ENCODE measurements around the gene GAK. TPM values are rescaled to one million over a fixed set of nuclear protein-coding genes. Genes with fewer than 3 reads are reported as not detected.
A peak's percentile ranks its signal among the peaks of the same experiment; 100 is the strongest.
"Not testable (repeated sequence)": the region's sequence is repeated elsewhere in the genome, so short reads cannot be mapped to it uniquely, and the experiment has no call there.

Gene GAK
- total and polyA plus RNA-seq, 4 donors = 27.4 to 69.7 (median 47.0) TPM

DNA sequence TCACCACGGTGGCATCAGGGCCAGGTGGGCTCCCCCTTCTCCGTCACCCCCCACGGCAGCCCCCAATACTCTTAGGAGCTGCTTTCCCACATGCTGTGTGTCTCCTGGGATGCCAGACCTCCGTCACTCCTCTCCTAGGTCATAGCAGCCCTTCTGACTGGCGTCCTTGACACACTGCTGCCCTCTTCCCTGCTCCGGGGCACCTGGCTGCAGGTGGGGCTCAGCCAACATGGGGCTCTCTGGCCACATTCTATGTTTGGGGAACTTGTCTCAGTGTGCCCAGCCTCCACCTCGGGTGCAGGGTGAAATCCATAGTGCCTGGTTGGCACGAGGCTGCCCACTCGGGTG lies 14.0 kb upstream of the GAK start (continued):
- TF ChIP-seq, protein P1, sequence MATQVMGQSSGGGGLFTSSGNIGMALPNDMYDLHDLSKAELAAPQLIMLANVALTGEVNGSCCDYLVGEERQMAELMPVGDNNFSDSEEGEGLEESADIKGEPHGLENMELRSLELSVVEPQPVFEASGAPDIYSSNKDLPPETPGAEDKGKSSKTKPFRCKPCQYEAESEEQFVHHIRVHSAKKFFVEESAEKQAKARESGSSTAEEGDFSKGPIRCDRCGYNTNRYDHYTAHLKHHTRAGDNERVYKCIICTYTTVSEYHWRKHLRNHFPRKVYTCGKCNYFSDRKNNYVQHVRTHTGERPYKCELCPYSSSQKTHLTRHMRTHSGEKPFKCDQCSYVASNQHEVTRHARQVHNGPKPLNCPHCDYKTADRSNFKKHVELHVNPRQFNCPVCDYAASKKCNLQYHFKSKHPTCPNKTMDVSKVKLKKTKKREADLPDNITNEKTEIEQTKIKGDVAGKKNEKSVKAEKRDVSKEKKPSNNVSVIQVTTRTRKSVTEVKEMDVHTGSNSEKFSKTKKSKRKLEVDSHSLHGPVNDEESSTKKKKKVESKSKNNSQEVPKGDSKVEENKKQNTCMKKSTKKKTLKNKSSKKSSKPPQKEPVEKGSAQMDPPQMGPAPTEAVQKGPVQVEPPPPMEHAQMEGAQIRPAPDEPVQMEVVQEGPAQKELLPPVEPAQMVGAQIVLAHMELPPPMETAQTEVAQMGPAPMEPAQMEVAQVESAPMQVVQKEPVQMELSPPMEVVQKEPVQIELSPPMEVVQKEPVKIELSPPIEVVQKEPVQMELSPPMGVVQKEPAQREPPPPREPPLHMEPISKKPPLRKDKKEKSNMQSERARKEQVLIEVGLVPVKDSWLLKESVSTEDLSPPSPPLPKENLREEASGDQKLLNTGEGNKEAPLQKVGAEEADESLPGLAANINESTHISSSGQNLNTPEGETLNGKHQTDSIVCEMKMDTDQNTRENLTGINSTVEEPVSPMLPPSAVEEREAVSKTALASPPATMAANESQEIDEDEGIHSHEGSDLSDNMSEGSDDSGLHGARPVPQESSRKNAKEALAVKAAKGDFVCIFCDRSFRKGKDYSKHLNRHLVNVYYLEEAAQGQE (IDR thresholded peaks at IDR 0.05) = no peak
- TF ChIP-seq, protein P2, sequence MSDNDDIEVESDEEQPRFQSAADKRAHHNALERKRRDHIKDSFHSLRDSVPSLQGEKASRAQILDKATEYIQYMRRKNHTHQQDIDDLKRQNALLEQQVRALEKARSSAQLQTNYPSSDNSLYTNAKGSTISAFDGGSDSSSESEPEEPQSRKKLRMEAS (IDR thresholded peaks at IDR 0.05) = no peak
- TF ChIP-seq NR2F2 (IDR thresholded peaks at IDR 0.05) (no peak), SP1 (IDR thresholded peaks at IDR 0.05) (no peak)
- TF ChIP-seq, protein P3, sequence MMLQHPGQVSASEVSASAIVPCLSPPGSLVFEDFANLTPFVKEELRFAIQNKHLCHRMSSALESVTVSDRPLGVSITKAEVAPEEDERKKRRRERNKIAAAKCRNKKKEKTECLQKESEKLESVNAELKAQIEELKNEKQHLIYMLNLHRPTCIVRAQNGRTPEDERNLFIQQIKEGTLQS (IDR thresholded peaks at IDR 0.05) = no peak

DNA sequence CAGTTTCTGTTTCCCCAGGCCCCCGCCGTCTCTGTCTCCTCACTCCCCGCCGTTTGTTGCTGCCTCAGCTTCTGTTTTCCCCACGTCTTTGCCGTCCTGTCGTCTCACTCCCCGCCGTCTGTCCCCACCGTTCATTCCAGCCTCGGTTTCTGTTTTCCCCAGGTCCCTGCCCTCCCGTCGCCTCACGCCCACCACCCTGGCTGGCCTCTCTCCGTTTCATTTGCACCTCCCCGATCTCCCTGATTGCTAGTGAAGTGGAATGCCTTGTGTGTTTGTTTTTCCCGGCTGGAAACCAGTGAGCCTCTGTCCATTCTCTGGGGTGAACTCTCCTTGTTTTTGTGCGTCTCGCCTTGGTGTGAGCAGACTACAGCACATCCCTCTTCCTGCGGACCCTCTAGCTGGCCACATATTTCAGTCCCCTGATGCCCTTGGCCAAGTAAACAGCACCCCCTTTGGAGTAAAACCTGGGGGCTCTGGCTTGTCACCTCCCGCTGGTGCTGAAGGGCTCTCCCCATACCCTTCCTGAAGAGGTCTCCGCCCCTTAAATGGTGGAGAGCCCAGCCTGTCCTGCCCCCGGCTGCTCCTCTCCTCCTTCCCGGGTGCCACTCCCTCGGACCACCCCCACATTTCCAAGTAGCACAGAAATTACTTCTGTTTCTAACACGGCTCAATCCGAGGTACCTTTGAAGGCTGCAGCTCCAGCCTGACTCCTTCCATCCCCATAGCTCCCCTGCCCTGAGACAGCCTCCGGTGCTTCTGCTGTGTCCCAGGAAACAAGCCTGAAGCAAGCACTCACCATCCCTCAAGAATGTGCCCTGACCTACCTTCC lies 13.4 kb upstream of the GAK start:
- WGBS = 74% methylated on average over 28 of the region's 28 CpGs
- Histone ChIP-seq H3K4me3 (ENCODE audit: low read depth in 1 of 3, low read length in 3 of 3) (no peak overlapping the region), H3K9ac (ENCODE audit: low read depth in 1 of 2, low read length in 2 of 2) (no peak overlapping the region), H3K9me3 (ENCODE audit: control insufficient read depth in 4 of 4, low read length in 3 of 4) (no peaks in the 10 kb centered on the region), H3K36me3 (ENCODE audit: control insufficient read depth in 4 of 4, insufficient read depth in 3 of 4, low read depth in 1 of 4, low read length in 3 of 4) (no peaks in the 10 kb centered on the region), H3K27ac (ENCODE audit: low read depth in 1 of 2, low read length in 2 of 2) (no peak overlapping the region), H3K27me3 (ENCODE audit: control insufficient read depth in 4 of 4, insufficient read depth in 4 of 4, low read length in 3 of 4) (no peaks in the 10 kb centered on the region), H3K4me1 (ENCODE audit: control insufficient read depth in 4 of 4, insufficient read depth in 4 of 4, low read length in 3 of 4) (peaks cover 0 to 3% (median 0%) of the 10 kb centered on the region in 4 donors)
- DNase-seq (ENCODE audit: low spot score) = no peak
- TF ChIP-seq EGR1 (IDR thresholded peaks at IDR 0.05; ENCODE audit: low read depth in 2 of 2) (no peak), TAF1 (conservative IDR thresholded peaks at IDR 0.05) (no peak)

DNA sequence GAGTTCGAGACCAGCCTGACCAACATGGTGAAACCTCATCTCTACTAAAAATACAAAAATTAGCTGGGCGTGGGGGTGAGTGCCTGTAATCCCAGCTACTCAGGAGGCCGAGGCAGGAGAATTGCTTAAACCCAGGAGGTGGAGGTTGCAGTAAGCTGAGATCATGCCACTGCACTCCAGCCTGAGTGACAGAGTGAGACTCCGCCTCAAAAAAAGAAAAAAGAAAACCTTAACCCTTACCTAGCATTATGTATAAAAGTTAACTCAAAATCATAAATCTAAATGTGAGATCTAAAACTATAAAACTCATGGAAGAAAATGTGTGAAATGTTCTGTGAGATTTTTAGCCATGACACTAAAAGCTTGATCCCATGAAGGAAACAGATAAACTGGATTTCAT lies 7.4 kb upstream of the GAK start:
- not testable (repeated sequence) for DNase-seq (ENCODE audit: low spot score); H3K4me3 ChIP-seq (ENCODE audit: low read depth in 1 of 3, low read length in 3 of 3); H3K4me1 ChIP-seq (ENCODE audit: control insufficient read depth in 4 of 4, insufficient read depth in 4 of 4, low read length in 3 of 4); H3K27ac ChIP-seq (ENCODE audit: low read depth in 1 of 2, low read length in 2 of 2); H3K36me3 ChIP-seq (ENCODE audit: control insufficient read depth in 4 of 4, insufficient read depth in 3 of 4, low read depth in 1 of 4, low read length in 3 of 4); H3K27me3 ChIP-seq (ENCODE audit: control insufficient read depth in 4 of 4, insufficient read depth in 4 of 4, low read length in 3 of 4); H3K9me3 ChIP-seq (ENCODE audit: control insufficient read depth in 4 of 4, low read length in 3 of 4); H3K9ac ChIP-seq (ENCODE audit: low read depth in 1 of 2, low read length in 2 of 2)
- WGBS = 85% methylated on average over 4 of the region's 4 CpGs

DNA sequence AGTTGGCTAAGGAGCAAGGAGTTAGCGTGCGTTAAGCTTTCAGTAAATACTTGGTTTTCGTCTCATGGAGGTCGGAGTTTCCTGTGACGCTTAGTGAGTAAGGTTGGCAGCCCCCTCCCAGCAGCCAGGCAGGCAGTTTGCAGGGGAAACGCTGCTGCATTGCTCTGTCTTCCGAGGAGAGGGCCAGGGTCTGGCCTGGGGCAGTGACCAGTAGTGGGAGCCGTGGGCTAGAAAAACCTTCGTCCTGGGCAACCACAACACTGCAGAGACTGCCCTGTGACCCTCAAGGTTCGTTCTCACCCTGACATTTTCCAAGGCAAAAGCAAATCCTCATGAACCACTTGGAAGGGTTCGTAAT lies 576 bp upstream of the GAK start:
- no peaks in the 10 kb centered on the region for H3K9me3 ChIP-seq (ENCODE audit: control insufficient read depth in 4 of 4, low read length in 3 of 4)
- H3K27ac ChIP-seq (ENCODE audit: low read depth in 1 of 2, low read length in 2 of 2) = peak overlapping the region; percentile 55 to 89
- H3K4me1 ChIP-seq (ENCODE audit: control insufficient read depth in 4 of 4, insufficient read depth in 4 of 4, low read length in 3 of 4) = peaks cover 5 to 37% (median 31%) of the 10 kb centered on the region in 4 donors
- peak overlapping the region; percentile 44 to 83 for H3K9ac ChIP-seq (ENCODE audit: low read depth in 1 of 2, low read length in 2 of 2)
- TF ChIP-seq JUND (IDR thresholded peaks at IDR 0.05) (no peak), RAD21 (IDR thresholded peaks at IDR 0.05) (no peak), YY1 (IDR thresholded peaks at IDR 0.05) (no peak), NR2F2 (IDR thresholded peaks at IDR 0.05) (no peak), GABPA (IDR thresholded peaks at IDR 0.05 in 1 of 2, conservative IDR thresholded peaks at IDR 0.05 in 1 of 2) (no peak), HNF4A (conservative IDR thresholded peaks at IDR 0.05) (no peak), SP1 (IDR thresholded peaks at IDR 0.05) (no peak), FOXA2 (IDR thresholded peaks at IDR 0.05) (no peak)
- TF ChIP-seq, protein P3 (IDR thresholded peaks at IDR 0.05) = no peak
- TF ChIP-seq, protein P4, sequence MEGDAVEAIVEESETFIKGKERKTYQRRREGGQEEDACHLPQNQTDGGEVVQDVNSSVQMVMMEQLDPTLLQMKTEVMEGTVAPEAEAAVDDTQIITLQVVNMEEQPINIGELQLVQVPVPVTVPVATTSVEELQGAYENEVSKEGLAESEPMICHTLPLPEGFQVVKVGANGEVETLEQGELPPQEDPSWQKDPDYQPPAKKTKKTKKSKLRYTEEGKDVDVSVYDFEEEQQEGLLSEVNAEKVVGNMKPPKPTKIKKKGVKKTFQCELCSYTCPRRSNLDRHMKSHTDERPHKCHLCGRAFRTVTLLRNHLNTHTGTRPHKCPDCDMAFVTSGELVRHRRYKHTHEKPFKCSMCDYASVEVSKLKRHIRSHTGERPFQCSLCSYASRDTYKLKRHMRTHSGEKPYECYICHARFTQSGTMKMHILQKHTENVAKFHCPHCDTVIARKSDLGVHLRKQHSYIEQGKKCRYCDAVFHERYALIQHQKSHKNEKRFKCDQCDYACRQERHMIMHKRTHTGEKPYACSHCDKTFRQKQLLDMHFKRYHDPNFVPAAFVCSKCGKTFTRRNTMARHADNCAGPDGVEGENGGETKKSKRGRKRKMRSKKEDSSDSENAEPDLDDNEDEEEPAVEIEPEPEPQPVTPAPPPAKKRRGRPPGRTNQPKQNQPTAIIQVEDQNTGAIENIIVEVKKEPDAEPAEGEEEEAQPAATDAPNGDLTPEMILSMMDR (IDR thresholded peaks at IDR 0.05; ENCODE audit: low read depth, low read length, missing input control) = no peak
- TF ChIP-seq, protein P2 (IDR thresholded peaks at IDR 0.05) = no peak
- TF ChIP-seq, protein P5, sequence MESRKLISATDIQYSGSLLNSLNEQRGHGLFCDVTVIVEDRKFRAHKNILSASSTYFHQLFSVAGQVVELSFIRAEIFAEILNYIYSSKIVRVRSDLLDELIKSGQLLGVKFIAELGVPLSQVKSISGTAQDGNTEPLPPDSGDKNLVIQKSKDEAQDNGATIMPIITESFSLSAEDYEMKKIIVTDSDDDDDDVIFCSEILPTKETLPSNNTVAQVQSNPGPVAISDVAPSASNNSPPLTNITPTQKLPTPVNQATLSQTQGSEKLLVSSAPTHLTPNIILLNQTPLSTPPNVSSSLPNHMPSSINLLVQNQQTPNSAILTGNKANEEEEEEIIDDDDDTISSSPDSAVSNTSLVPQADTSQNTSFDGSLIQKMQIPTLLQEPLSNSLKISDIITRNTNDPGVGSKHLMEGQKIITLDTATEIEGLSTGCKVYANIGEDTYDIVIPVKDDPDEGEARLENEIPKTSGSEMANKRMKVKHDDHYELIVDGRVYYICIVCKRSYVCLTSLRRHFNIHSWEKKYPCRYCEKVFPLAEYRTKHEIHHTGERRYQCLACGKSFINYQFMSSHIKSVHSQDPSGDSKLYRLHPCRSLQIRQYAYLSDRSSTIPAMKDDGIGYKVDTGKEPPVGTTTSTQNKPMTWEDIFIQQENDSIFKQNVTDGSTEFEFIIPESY (IDR thresholded peaks at IDR 0.05) = no peak
- DNase-seq (ENCODE audit: low spot score) = no peak
- H3K4me3 ChIP-seq (ENCODE audit: low read depth in 1 of 3, low read length in 3 of 3) = peak overlapping the region; percentile 88 to 95 (median 92)
- H3K27me3 ChIP-seq (ENCODE audit: control insufficient read depth in 4 of 4, insufficient read depth in 4 of 4, low read length in 3 of 4) = no peaks in the 10 kb centered on the region
- WGBS = 4% methylated on average over 11 of the region's 11 CpGs
- no peaks in the 10 kb centered on the region for H3K36me3 ChIP-seq (ENCODE audit: control insufficient read depth in 4 of 4, insufficient read depth in 3 of 4, low read depth in 1 of 4, low read length in 3 of 4)
